NCI-H1436 (cell line): ENCODE data around the gene CTBP1.

Experiments used
- DNase-seq: peaks from one replicate; lab custom pipeline; 2025; lab: John Stamatoyannopoulos, UW

CTBP1 gene

GRCh38 chr4:1195109-1195671 lies 53.7 kb downstream of the CTBP1 start:
- DNase-seq, result no peak

GRCh38 chr4:1194010-1194900 lies 54.7 kb downstream of the CTBP1 start:
- DNase-seq, result no peak

- no peak for DNase-seq
Observed at GRCh38 chr4:1193206-1194009, 55.5 kb downstream of the CTBP1 start.

GRCh38 chr4:1192493-1193205 lies 56.3 kb downstream of the CTBP1 start:
- no peak for DNase-seq

GRCh38 chr4:1192091-1192492 lies 56.8 kb downstream of the CTBP1 start:
- DNase-seq, result no peak

GRCh38 chr4:1191621-1192020 lies 57.3 kb downstream of the CTBP1 start:
- no peak for DNase-seq

- DNase-seq, result no peak
Observed at GRCh38 chr4:1187182-1187581, 61.7 kb downstream of the CTBP1 start.

- DNase-seq, result no peak
Observed at GRCh38 chr4:1183985-1184773, 64.8 kb downstream of the CTBP1 start.

- DNase-seq, result no peak
Observed at GRCh38 chr4:1182313-1182712, 66.6 kb downstream of the CTBP1 start.

GRCh38 chr4:1180663-1181062 lies 68.3 kb downstream of the CTBP1 start:
- no peak for DNase-seq

GRCh38 chr4:1179976-1180375 lies 69.0 kb downstream of the CTBP1 start:
- no peak for DNase-seq

GRCh38 chr4:1179089-1179441 lies 69.9 kb downstream of the CTBP1 start:
- no peak for DNase-seq

GRCh38 chr4:1178300-1179088 lies 70.4 kb downstream of the CTBP1 start:
- no peak for DNase-seq

GRCh38 chr4:1177274-1178141 lies 71.4 kb downstream of the CTBP1 start:
- no peak for DNase-seq

- no peak for DNase-seq
Observed at GRCh38 chr4:1176398-1177273, 72.3 kb downstream of the CTBP1 start.

GRCh38 chr4:1175635-1176229 lies 73.2 kb downstream of the CTBP1 start:
- DNase-seq, result no peak

- DNase-seq, result no peak
Observed at GRCh38 chr4:1174941-1175634, 73.8 kb downstream of the CTBP1 start.
